Measurements from ENCODE around the gene ETFBKMT. TPM values are rescaled to one million over a fixed set of nuclear protein-coding genes. Genes with fewer than 3 reads are reported as not detected.
"Not testable (repeated sequence)": the region's sequence is repeated elsewhere in the genome, so short reads cannot be mapped to it uniquely, and the experiment has no call there.

ETFBKMT gene
- total RNA-seq, 1 donor from 2014 or later: 2.8 TPM

GRCh38 chr12:31655208-31655607, 4.3 kb upstream of the ETFBKMT start:
- no peak for DNase-seq (ENCODE audit: low read depth)

DNA sequence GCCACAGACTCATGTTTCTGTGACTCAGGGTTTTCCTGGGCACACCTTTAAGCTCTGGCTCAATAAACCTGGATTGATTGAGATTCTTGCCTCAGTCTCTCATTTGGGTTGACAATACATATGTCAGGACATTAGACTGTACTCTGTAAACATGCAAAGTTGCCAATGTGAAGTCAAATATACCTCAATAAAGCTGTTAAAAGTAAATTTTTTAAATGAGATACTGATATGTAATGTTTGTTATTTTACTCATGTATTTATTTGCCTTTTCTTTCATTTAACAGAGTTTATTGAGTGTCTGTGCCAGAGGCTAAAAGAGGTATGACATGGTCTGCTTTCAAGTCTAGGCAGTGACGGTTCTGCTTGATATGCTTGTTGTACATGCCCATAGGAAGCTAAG, 3.7 kb upstream of the ETFBKMT start:
- DNase-seq (ENCODE audit: low read depth): no peak

- no peak for DNase-seq (ENCODE audit: low read depth)
Measured at GRCh38 chr12:31658471-31659086, 909 bp upstream of the ETFBKMT start.

GRCh38 chr12:31662176-31662849, 2.8 kb downstream of the ETFBKMT start:
- no peak for DNase-seq (ENCODE audit: low read depth)

DNA sequence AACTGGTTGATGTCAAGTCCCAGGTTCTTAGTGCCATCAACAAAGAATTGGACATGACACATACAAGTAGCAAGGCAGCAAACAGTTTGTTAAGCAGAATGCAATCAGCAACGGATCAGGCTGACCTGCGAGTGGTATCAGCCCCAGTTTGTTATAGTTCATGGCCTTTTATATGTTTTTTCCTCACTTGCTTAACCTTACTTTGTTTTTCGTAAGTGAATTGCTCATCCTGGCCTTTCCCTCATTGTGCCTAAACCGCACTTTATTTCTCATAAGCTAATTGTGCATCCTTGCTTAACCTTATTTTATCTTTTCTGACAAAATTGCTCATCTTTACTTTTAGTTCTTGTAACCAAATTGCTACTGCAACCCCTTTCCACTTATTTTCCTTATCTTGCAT, 4.1 kb downstream of the ETFBKMT start:
- no peak for DNase-seq (ENCODE audit: low read depth)

DNA sequence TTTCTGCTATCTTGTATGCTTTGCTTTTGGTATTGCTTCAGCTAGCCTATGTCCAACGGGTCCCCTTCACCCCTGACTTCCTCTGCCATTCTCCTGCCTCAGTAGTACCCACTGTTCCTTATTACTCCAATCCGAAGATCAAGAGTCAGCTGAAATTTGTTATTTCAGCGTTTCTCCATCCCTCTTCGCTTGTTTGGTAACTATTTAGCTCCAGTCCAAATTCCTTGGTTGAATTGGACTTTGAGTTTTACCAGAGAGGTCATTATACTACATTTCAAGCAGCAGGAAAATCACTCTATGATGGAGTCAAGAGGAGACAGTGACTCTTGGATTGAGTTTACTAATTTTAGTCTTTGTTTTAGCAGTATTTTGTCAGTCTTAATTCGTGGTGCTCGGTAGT, 4.5 kb downstream of the ETFBKMT start:
- no peak for DNase-seq (ENCODE audit: low read depth)

DNA sequence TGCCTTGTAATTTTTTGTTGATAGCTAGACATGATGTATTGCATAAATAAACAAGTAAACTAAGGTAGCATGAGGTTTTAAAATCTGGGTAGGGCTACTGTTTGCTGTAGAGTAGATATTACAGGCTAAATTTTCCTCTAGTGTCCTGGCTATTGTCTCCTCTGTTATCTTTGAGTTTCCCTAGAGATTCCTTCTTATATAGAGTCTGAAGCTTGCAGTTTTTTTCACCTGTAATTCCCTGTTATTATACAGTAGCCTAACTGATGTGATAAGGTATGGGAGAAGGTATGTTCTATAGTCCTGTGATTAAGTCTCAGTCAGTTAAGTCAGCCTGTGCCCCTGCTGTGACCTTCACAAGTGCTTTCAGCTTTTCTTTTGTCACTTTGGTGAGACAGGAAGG, 9.5 kb downstream of the ETFBKMT start:
- no peak for DNase-seq (ENCODE audit: low read depth)

- DNase-seq (ENCODE audit: low read depth): not testable (repeated sequence)
Measured at GRCh38 chr12:31669582-31669981, 10.1 kb downstream of the ETFBKMT start.

GRCh38 chr12:31672521-31672920, 13.0 kb downstream of the ETFBKMT start:
- no peak for DNase-seq (ENCODE audit: low read depth)

- peak; percentile 53 for DNase-seq (ENCODE audit: low read depth)
Measured at GRCh38 chr12:31682136-31682962, 22.9 kb downstream of the ETFBKMT start.

GRCh38 chr12:31685801-31686200, 26.3 kb downstream of the ETFBKMT start:
- DNase-seq (ENCODE audit: low read depth): no peak

DNA sequence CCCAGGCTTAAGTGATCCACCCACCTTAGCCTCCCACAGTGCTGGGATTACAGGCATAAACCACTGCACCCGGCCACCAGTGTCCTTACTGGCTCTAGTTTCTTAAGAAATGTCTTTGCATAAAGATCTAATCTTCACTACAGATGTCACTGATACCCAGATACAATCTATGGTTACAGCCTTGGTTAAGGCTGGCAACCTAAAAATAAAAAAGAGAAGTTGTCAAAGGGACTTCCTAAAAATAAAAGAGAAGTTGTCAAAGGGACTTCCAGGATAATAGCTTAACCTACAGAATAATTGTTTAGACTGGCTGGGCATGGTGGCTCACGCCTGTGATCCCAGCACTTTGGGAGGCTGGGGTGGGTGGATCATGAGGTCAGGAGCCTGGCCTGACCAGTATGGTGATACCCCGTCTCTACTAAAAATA, 27.6 kb downstream of the ETFBKMT start:
- no peak for DNase-seq (ENCODE audit: low read depth)

DNA sequence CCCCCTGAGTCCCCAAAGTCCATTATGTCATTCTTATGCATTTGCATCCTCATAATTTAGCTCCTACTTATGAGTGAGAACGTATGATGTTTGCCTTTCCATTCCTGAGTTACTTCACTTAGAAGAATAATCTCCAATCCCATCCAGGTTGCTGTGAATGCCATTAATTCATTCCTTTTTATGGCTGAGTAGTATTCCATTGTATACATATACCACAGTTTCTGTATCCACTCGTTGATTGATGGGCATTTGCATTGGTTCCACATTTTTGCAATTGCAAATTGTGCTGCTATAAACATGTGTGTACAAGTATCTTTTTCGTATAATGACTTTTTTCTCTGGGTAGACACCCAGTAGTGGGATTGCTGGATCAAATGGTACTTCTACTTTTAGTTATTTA, 30.4 kb downstream of the ETFBKMT start:
- DNase-seq (ENCODE audit: low read depth): not testable (repeated sequence)

DNA sequence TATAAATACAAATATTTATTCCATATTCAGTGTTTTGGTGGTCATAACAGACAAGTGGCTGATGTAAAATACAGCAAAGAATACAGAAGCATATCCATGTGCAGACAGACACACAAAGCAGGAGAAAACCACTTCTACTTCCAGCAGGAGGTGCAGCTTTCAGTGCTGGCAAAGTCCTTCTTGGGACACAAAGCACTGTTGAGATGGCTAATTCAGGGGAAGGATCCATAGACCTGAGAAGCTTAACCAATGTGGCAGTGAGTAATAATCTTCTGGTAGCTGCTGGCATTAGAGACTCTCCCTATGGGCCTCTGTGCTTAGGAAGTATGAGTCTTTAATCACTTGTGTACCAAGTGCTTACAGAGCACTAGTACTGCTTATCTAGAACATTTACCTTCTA, 42.6 kb downstream of the ETFBKMT start:
- DNase-seq (ENCODE audit: low read depth): peak; percentile 15

GRCh38 chr12:31705621-31706020, 46.1 kb downstream of the ETFBKMT start:
- no peak for DNase-seq (ENCODE audit: low read depth)

GRCh38 chr12:31708118-31708517, 48.6 kb downstream of the ETFBKMT start:
- DNase-seq (ENCODE audit: low read depth): not testable (repeated sequence)

DNA sequence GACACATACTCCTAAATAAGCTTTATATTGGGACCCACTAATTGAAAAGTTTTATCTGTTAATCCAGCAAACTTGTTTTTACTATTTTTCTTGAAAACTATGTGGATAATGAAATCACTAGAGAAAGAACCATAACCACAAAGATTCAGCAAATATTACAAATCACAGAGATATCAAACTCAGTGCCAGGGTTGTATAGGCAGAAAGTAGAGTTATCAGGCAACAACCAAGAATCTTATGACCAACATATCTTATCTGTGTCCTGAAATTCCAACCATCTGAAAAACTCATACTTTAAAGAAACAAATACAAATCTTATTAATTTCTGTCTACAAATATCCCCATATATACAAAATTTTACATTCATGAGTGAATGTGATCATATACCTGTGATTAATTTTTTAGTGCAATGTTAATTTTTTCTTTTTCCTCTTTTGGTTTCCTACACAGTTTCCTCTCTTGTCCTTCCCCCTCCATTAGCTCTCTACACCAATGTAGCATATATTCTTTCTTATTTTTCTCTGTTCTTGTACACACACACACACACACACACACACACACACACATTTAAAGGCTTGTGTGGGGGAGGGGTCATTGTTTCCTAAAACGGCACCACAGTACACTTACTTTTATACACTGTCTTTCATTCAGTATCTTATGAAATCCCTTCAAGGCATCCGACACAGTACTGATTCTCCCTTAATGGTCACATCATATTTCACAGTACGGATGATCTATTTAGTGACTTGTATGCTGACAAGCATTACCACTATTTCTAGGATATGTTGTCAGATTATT, 50.7 kb downstream of the ETFBKMT start:
- DNase-seq (ENCODE audit: low read depth): no peak

- no peak for DNase-seq (ENCODE audit: low read depth)
Measured at GRCh38 chr12:31712877-31713276, 53.4 kb downstream of the ETFBKMT start.

DNA sequence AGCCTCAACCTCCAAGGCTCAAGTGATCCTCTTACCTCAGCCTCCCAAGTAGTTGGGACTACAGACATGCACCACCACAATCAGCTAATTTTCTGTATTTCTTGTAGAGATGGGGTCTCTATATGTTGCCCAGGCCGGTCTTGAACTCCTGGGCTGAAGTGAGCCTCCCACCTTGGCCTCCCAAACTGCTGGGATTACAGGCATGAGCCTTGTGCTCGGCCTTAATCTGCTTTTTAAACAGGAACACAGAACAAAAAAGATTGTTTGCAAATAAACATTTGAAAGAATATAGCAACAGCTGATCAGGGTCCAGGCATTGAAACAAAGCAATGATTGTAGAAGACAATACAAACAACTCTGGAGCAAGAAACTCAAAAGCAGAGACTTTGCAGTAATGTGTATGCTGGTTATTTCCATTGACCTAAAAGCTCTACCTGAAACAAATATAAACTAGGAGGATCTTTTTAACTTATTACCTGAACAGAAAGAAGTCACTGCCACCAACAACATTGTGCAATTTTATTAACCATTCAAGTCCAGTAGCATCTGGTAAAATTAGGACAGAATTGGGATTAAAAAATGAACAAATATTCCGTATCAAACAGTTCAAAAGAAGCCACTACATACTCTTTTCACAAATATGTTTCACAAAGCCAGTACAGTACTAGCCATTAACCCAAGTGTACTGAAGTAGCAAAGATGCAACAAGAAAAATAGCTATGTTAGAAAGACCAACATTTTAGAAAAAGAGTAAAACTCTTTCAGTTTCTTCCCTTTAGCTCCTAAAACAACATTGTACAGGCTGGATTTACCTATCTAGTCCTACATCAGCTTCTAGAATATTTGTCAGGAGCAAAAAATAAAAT, 55.2 kb downstream of the ETFBKMT start:
- DNase-seq (ENCODE audit: low read depth): no peak

- DNase-seq (ENCODE audit: low read depth): no peak
Measured at GRCh38 chr12:31715283-31715825, 55.9 kb downstream of the ETFBKMT start.
